Astrocyte (in vitro differentiated cells and primary cell): ENCODE results near the gene CDK4. TPM values are rescaled to one million over a fixed set of nuclear protein-coding genes. Genes with fewer than 3 reads are reported as not detected.
"Not testable (repeated sequence)": the region's sequence is repeated elsewhere in the genome, so short reads cannot be mapped to it uniquely, and the experiment has no call there.

Experiments
- DNase-seq: peaks from one replicate; pipeline ENCODE4 v3.0.0-alpha.2; 2010; ENCODE audit warnings: low read depth
- FAIRE-seq: peaks from 2 replicates; lab custom pipeline; 2011; peaks lifted over from hg19 to GRCh38; lab: Jason Lieb, UNC
- H2AFZ ChIP-seq: 2 replicates; pipeline ENCODE4 v1.6.0; 2012; ENCODE audit warnings: low read depth, low read length, inconsistent platforms
- H3K27ac ChIP-seq: 2 replicates; pipeline ENCODE4 v1.5.1; 2011; ENCODE audit warnings: low read depth, low read length, inconsistent platforms
- H3K27me3 ChIP-seq: 2 replicates; pipeline ENCODE4 v1.6.0; 2011; ENCODE audit warnings: low read length, inconsistent platforms; ENCODE audit not compliant: insufficient read depth
- H3K36me3 ChIP-seq: 2 replicates; pipeline ENCODE4 v1.5.1; 2011; ENCODE audit warnings: low read length, inconsistent platforms; ENCODE audit not compliant: insufficient read depth
- H3K4me1 ChIP-seq: 2 replicates; pipeline ENCODE4 v1.5.1; 2011; ENCODE audit warnings: low read length, inconsistent platforms; ENCODE audit not compliant: insufficient read depth
- H3K4me2 ChIP-seq: 2 replicates; pipeline ENCODE4 v1.6.0; 2012; ENCODE audit warnings: low read length, inconsistent platforms
- H3K4me3 ChIP-seq: 2 replicates; pipeline ENCODE4 v1.5.1; 2011; ENCODE audit warnings: low read depth, mild to moderate bottlenecking, low read length, inconsistent platforms; ENCODE audit not compliant: insufficient read depth
- H3K79me2 ChIP-seq: 2 replicates; pipeline ENCODE4 v1.6.0; 2012; ENCODE audit warnings: mild to moderate bottlenecking, low read length, inconsistent platforms; ENCODE audit not compliant: insufficient read depth
- H3K9ac ChIP-seq: 2 replicates; pipeline ENCODE4 v1.6.0; 2012; ENCODE audit warnings: mild to moderate bottlenecking, low read length, inconsistent platforms
- H3K9me3 ChIP-seq: 2 replicates; pipeline ENCODE4 v1.5.1; 2012; ENCODE audit warnings: low read depth, mild to moderate bottlenecking, low read length, inconsistent platforms; ENCODE audit not compliant: insufficient read depth
- H4K20me1 ChIP-seq: 2 replicates; pipeline ENCODE4 v1.6.0; 2012; ENCODE audit warnings: low read length, inconsistent platforms; ENCODE audit not compliant: insufficient read depth
- H3K27ac Mint-ChIP-seq: one replicate; pipeline ENCODE4 v1.8.0; 2021; ENCODE audit warnings: mild to moderate bottlenecking, mixed read lengths; ENCODE audit not compliant: unreplicated experiment
- H3K27me3 Mint-ChIP-seq: one replicate; pipeline ENCODE4 v1.8.0; 2021; ENCODE audit warnings: low read depth, mixed read lengths; ENCODE audit not compliant: unreplicated experiment
- H3K36me3 Mint-ChIP-seq: one replicate; pipeline ENCODE4 v1.8.0; 2021; ENCODE audit warnings: low read depth, mixed read lengths; ENCODE audit not compliant: unreplicated experiment
- H3K4me1 Mint-ChIP-seq: one replicate; pipeline ENCODE4 v1.8.0; 2021; ENCODE audit warnings: low read depth, mixed read lengths; ENCODE audit not compliant: unreplicated experiment
- H3K4me3 Mint-ChIP-seq: one replicate; pipeline ENCODE4 v1.8.0; 2021; ENCODE audit warnings: mild to moderate bottlenecking, moderate library complexity, mixed read lengths; ENCODE audit not compliant: unreplicated experiment
- H3K9me3 Mint-ChIP-seq: one replicate; pipeline ENCODE4 v1.8.0; 2021; ENCODE audit warnings: mild to moderate bottlenecking, mixed read lengths; ENCODE audit not compliant: unreplicated experiment
- EZH2 ChIP-seq: IDR thresholded peaks from 2 replicates; pipeline ENCODE4 v1.6.1; 2012; ENCODE audit warnings: mild to moderate bottlenecking, low read length, inconsistent platforms; ENCODE audit not compliant: insufficient read depth
- total RNA-seq: library from RNA; stranded (reverse); gene quantifications from 2 replicates; pipeline ENCODE4 v1.2.1, GENCODE V29; 2021
- TF ChIP-seq, protein P1 (sequence below): IDR thresholded peaks from 2 replicates; pipeline ENCODE4 v1.5.1; 2011; ENCODE audit warnings: low read depth, mild to moderate bottlenecking, inconsistent platforms, low read length, moderate library complexity; ENCODE audit not compliant: insufficient read depth

The CDK4 gene
- total RNA-seq, 1 donor from 2014 or later = 133 TPM

DNA sequence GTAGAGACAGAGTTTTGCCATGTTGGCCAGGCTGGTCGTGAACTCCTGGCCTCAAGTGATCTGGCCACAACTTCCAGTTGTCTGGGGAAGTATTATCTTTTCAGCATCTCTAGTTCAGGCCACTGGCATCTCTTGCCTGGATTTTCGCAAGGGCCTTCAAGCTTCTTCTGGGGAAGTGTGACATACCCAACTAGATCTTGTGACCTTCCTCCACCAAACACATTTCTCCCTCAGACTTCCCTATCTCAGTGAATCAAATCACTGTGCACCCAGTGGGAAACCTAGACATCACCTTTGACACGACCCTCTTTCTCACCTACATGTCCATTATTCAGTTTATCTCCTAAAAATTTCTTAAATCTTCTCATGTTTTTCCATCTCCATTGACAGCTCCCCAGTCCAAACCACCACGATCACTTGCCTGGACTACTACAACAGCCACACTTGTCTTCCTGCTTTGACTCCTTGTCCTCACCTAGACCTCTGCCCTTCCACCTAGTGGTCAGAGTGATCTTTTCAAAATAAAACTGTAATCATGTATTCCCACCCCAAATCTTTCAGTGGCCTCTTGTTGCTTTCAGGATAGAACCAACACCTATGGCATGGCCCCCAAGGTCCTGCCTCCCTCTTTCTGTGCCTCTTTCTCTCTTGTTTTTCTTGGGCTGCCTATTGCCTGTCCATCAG lies 23.6 kb upstream of the CDK4 start:
- H4K20me1 ChIP-seq = peaks cover 5% of the 10 kb centered on the region
- DNase-seq = no peak
- H3K4me1 ChIP-seq = peaks cover 8% of the 10 kb centered on the region
- peaks cover 7% of the 10 kb centered on the region for H3K36me3 ChIP-seq
- peaks cover 15% of the 10 kb centered on the region for H3K79me2 ChIP-seq
- H2AFZ ChIP-seq = no peak overlapping the region
- TF ChIP-seq EZH2 = no peak
- TF ChIP-seq, protein P1, sequence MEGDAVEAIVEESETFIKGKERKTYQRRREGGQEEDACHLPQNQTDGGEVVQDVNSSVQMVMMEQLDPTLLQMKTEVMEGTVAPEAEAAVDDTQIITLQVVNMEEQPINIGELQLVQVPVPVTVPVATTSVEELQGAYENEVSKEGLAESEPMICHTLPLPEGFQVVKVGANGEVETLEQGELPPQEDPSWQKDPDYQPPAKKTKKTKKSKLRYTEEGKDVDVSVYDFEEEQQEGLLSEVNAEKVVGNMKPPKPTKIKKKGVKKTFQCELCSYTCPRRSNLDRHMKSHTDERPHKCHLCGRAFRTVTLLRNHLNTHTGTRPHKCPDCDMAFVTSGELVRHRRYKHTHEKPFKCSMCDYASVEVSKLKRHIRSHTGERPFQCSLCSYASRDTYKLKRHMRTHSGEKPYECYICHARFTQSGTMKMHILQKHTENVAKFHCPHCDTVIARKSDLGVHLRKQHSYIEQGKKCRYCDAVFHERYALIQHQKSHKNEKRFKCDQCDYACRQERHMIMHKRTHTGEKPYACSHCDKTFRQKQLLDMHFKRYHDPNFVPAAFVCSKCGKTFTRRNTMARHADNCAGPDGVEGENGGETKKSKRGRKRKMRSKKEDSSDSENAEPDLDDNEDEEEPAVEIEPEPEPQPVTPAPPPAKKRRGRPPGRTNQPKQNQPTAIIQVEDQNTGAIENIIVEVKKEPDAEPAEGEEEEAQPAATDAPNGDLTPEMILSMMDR = no peak
- H3K4me3 ChIP-seq = no peak overlapping the region
- H3K27ac Mint-ChIP-seq = no peak overlapping the region
- FAIRE-seq = no peak
- H3K9ac ChIP-seq = no peak overlapping the region
- no peaks in the 10 kb centered on the region for H3K9me3 ChIP-seq
- H3K27ac ChIP-seq = no peak overlapping the region
- H3K27me3 ChIP-seq = no peaks in the 10 kb centered on the region
- no peak overlapping the region for H3K4me3 Mint-ChIP-seq
- H3K4me1 Mint-ChIP-seq = peaks cover 6% of the 10 kb centered on the region
- peaks cover 17% of the 10 kb centered on the region for H3K36me3 Mint-ChIP-seq
- H3K9me3 Mint-ChIP-seq = no peaks in the 10 kb centered on the region
- no peaks in the 10 kb centered on the region for H3K27me3 Mint-ChIP-seq
- no peak overlapping the region for H3K4me2 ChIP-seq

DNA sequence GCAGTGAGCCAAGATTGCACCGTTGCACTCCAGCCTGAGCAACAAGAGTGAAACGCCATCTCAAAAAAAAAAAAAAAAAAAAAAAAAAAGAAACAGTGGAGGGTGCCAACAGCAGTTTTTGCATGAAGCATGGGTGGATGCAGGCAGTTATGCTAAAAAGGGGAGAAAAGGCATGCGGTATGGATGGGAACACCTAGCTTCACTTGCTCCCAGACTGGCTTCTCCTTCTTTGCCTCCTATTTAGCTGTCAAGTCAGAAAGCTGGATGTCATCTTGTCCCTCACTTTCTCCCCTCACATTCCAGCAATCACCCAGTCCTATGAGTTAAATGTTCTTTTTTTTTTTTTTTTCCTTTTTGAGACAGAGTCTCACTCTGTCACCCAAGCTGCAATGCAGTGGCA lies 22.9 kb upstream of the CDK4 start:
- H3K4me1 Mint-ChIP-seq = peaks cover 6% of the 10 kb centered on the region
- Histone ChIP-seq H3K4me2 (no peak overlapping the region), H3K4me1 (peaks cover 9% of the 10 kb centered on the region), H3K9ac (no peak overlapping the region), H2AFZ (no peak overlapping the region), H3K9me3 (no peaks in the 10 kb centered on the region), H3K27ac (no peak overlapping the region), H3K27me3 (no peaks in the 10 kb centered on the region), H3K4me3 (no peak overlapping the region), H4K20me1 (peaks cover 5% of the 10 kb centered on the region), H3K79me2 (peaks cover 16% of the 10 kb centered on the region), H3K36me3 (peaks cover 2% of the 10 kb centered on the region)
- H3K27me3 Mint-ChIP-seq = no peaks in the 10 kb centered on the region
- no peak for DNase-seq
- no peak overlapping the region for H3K4me3 Mint-ChIP-seq
- FAIRE-seq = no peak
- H3K9me3 Mint-ChIP-seq = no peaks in the 10 kb centered on the region
- H3K27ac Mint-ChIP-seq = no peak overlapping the region
- TF ChIP-seq, protein P1 = no peak
- no peak for TF ChIP-seq EZH2
- H3K36me3 Mint-ChIP-seq = peaks cover 15% of the 10 kb centered on the region

DNA sequence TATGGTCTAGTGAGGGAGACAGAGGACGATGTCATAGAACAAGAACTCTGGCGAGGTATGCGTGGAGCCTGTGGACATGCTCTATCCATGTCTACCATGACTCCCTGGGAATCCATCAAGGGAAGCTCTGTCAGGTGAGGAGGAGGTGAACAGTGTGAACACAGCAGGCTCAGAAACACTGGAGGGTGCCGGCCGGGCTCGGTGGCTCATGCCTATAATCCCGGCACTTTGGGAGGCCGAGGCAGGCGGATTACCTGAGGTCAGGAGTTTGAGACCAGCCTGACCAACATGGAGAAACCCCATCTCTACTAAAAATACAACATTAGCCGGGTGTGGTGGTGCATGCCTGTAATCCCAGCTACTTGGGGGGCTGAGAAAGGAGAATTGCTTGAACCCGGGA lies 22.5 kb upstream of the CDK4 start:
- H3K79me2 ChIP-seq = peaks cover 16% of the 10 kb centered on the region
- H3K9ac ChIP-seq, H3K4me1 ChIP-seq, FAIRE-seq, H3K4me2 ChIP-seq, H3K9me3 ChIP-seq, H3K27ac Mint-ChIP-seq, H3K27me3 ChIP-seq, H3K4me1 Mint-ChIP-seq, H3K36me3 ChIP-seq, DNase-seq, H3K9me3 Mint-ChIP-seq, H4K20me1 ChIP-seq, H3K27ac ChIP-seq, H3K4me3 ChIP-seq, H2AFZ ChIP-seq, H3K27me3 Mint-ChIP-seq: not testable (repeated sequence)
- Mint-ChIP-seq H3K36me3 (peaks cover 13% of the 10 kb centered on the region), H3K4me3 (peak overlapping the region; percentile 63)
